Mesenchymal stem cell (in vitro differentiated cells and primary cell): Measurements from ENCODE around the gene LDB1.
A peak's percentile ranks its signal among the peaks of the same experiment; 100 is the strongest.

ENCODE experiments used
- DNase-seq: peaks from one replicate; pipeline ENCODE4 v3.0.0-alpha.2; 2013
- H2AFZ ChIP-seq: one replicate; pipeline ENCODE4 v1.6.1; 2013; ENCODE audit warnings: low read depth, mild to moderate bottlenecking, control low read depth, inconsistent platforms, low read length, moderate library complexity
- H2AK5ac ChIP-seq: 2 replicates; pipeline ENCODE4 v1.6.1; 2013; ENCODE audit warnings: low read length, moderate library complexity, mild to moderate bottlenecking, inconsistent platforms; ENCODE audit not compliant: severe bottlenecking
- H2BK120ac ChIP-seq: one replicate; pipeline ENCODE4 v1.6.1; 2013; ENCODE audit warnings: low read depth, mild to moderate bottlenecking, inconsistent platforms, low read length, moderate library complexity
- H2BK12ac ChIP-seq, 2 experiments: one replicate each; pipeline ENCODE4 v1.6.1; 2013; ENCODE audit warnings: inconsistent platforms in 2 of 2, low read length in 2 of 2, mild to moderate bottlenecking in 2 of 2, moderate library complexity in 2 of 2, control low read depth in 1 of 2
- H2BK15ac ChIP-seq: one replicate; pipeline ENCODE4 v1.6.1; 2013; ENCODE audit warnings: mild to moderate bottlenecking, low read depth, inconsistent platforms; ENCODE audit not compliant: poor library complexity, severe bottlenecking
- H2BK5ac ChIP-seq: 2 replicates; pipeline ENCODE4 v1.6.1; 2013; ENCODE audit warnings: low read depth, mild to moderate bottlenecking, low read length, control low read depth, inconsistent platforms; ENCODE audit not compliant: poor library complexity, severe bottlenecking
- H3K14ac ChIP-seq, 2 experiments: one replicate each; pipeline ENCODE4 v1.6.1; 2013; ENCODE audit warnings: inconsistent platforms in 2 of 2, low read length in 2 of 2, control low read depth in 1 of 2, mild to moderate bottlenecking in 1 of 2, moderate library complexity in 1 of 2
- H3K18ac ChIP-seq, 2 experiments: one replicate each; pipeline ENCODE4 v1.6.1; 2013; ENCODE audit warnings: inconsistent platforms in 2 of 2, low read length in 2 of 2, control low read depth in 1 of 2, low read depth in 1 of 2, mild to moderate bottlenecking in 1 of 2
- H3K23ac ChIP-seq, 2 experiments: one replicate each; pipeline ENCODE4 v1.6.1; 2013; ENCODE audit warnings: inconsistent platforms in 2 of 2, low read length in 2 of 2, mild to moderate bottlenecking in 2 of 2, moderate library complexity in 2 of 2, control low read depth in 1 of 2
- H3K27ac ChIP-seq: 2 replicates; pipeline ENCODE4 v1.5.1; 2013; ENCODE audit warnings: mild to moderate bottlenecking, moderate library complexity, low read length, control low read depth, inconsistent platforms; ENCODE audit not compliant: poor library complexity, severe bottlenecking
- H3K27me3 ChIP-seq, 2 experiments: 2 replicates each; pipeline versions ENCODE4 v1.6.1 to v1.7.0; 2013; ENCODE audit warnings: low read length in 2 of 2, mild to moderate bottlenecking in 2 of 2, moderate library complexity in 2 of 2, control low read depth in 1 of 2, inconsistent platforms in 1 of 2; ENCODE audit not compliant: control insufficient read depth in 1 of 2, insufficient read depth in 1 of 2
- H3K36me3 ChIP-seq, 2 experiments: 2 replicates each; pipeline versions ENCODE4 v1.6.1 to v1.7.0; 2013; ENCODE audit warnings: low read length in 2 of 2, control low read depth in 1 of 2, inconsistent platforms in 1 of 2, low read depth in 1 of 2, mild to moderate bottlenecking in 1 of 2; ENCODE audit not compliant: insufficient read depth in 2 of 2, control insufficient read depth in 1 of 2
- H3K4ac ChIP-seq, 2 experiments: one replicate each; pipeline ENCODE4 v1.6.1; 2013; ENCODE audit warnings: inconsistent platforms in 2 of 2, low read length in 2 of 2, mild to moderate bottlenecking in 2 of 2, moderate library complexity in 2 of 2, control low read depth in 1 of 2, low read depth in 1 of 2
- H3K4me1 ChIP-seq: 2 replicates; pipeline ENCODE4 v1.6.1; 2013; ENCODE audit warnings: low read depth, low read length, control low read depth; ENCODE audit not compliant: control insufficient read depth, insufficient read depth
- H3K4me2 ChIP-seq: 2 replicates; pipeline ENCODE4 v1.6.1; 2013; ENCODE audit warnings: low read length, mild to moderate bottlenecking, inconsistent platforms; ENCODE audit not compliant: poor library complexity, severe bottlenecking
- H3K4me3 ChIP-seq, 2 experiments: 2 replicates each; pipeline versions ENCODE4 v1.5.1 to v1.7.0; 2013; ENCODE audit warnings: low read length in 2 of 2, mild to moderate bottlenecking in 2 of 2, control low read depth in 1 of 2, low read depth in 1 of 2; ENCODE audit not compliant: insufficient read depth in 1 of 2
- H3K79me1 ChIP-seq: replicated peaks from 2 replicates; pipeline ENCODE4 v1.6.1; 2013; ENCODE audit warnings: mild to moderate bottlenecking, control low read depth, low read length, inconsistent platforms; ENCODE audit not compliant: poor library complexity, severe bottlenecking
- H3K9ac ChIP-seq: 2 replicates; pipeline ENCODE4 v1.7.0; 2013; ENCODE audit warnings: mild to moderate bottlenecking, low read length, moderate library complexity
- H3K9me3 ChIP-seq: 2 replicates; pipeline ENCODE4 v1.7.0; 2013; ENCODE audit warnings: mild to moderate bottlenecking, low read length; ENCODE audit not compliant: control insufficient read depth
- H4K8ac ChIP-seq: one replicate; pipeline ENCODE4 v1.6.1; 2013; ENCODE audit warnings: inconsistent platforms, mild to moderate bottlenecking, low read length, moderate library complexity
- H4K91ac ChIP-seq: one replicate; pipeline ENCODE4 v1.6.1; 2013; ENCODE audit warnings: mild to moderate bottlenecking, low read length, inconsistent platforms
- WGBS: methylation state at CpG from one replicate; pipeline ENCODE4 v1.1.7; 2013; ENCODE audit warnings: mixed read lengths; 5-methylcytosine and 5-hydroxymethylcytosine counted together

LDB1 gene

GRCh38 chr10:102159051-102159597 lies 39.0 kb upstream of the LDB1 start:
- H2BK5ac ChIP-seq = no peak overlapping the region
- H4K91ac ChIP-seq = no peak overlapping the region

GRCh38 chr10:102157224-102157623 lies 37.1 kb upstream of the LDB1 start:
- Histone ChIP-seq H2BK12ac (no peak overlapping the region), H3K9ac (peak overlapping the region; percentile 19), H2AK5ac (no peak overlapping the region), H3K4me2 (no peak overlapping the region), H4K91ac (no peak overlapping the region), H3K27ac (peak overlapping the region; percentile 1), H3K18ac (no peak overlapping the region), H3K36me3 (peaks cover 54 to 75% of the 10 kb centered on the region in 2 experiments), H3K14ac (no peak overlapping the region), H2BK5ac (no peak overlapping the region), H4K8ac (no peak overlapping the region), H3K4ac (no peak overlapping the region), H3K23ac (no peak overlapping the region), H3K9me3 (no peaks in the 10 kb centered on the region), H3K27me3 (no peaks in the 10 kb centered on the region), H2BK15ac (no peak overlapping the region), H3K4me3 (no peak overlapping the region), H3K79me1 (peaks cover 23% of the 10 kb centered on the region), H2AFZ (no peak overlapping the region), H3K4me1 (peaks cover 9% of the 10 kb centered on the region), H2BK120ac (no peak overlapping the region)
- 96% methylated on average over 3 of the region's 3 CpGs for WGBS
- no peak for DNase-seq

More at GRCh38 chr10:102159051-102159597, 39.0 kb upstream of the LDB1 start:
- Histone ChIP-seq H3K36me3 (peaks cover 58 to 94% of the 10 kb centered on the region in 2 experiments), H3K4me3 (no peak overlapping the region), H3K4me2 (no peak overlapping the region), H2AFZ (no peak overlapping the region), H3K79me1 (peaks cover 23% of the 10 kb centered on the region), H2BK15ac (no peak overlapping the region), H3K23ac (no peak overlapping the region), H3K14ac (no peak overlapping the region), H3K4ac (no peak overlapping the region), H2BK120ac (no peak overlapping the region), H3K27ac (no peak overlapping the region), H3K18ac (no peak overlapping the region), H3K9me3 (no peaks in the 10 kb centered on the region), H3K9ac (peak overlapping the region; percentile 11), H2BK12ac (no peak overlapping the region), H2AK5ac (no peak overlapping the region), H3K27me3 (no peaks in the 10 kb centered on the region), H4K8ac (no peak overlapping the region), H3K4me1 (peaks cover 9% of the 10 kb centered on the region)
- WGBS = 84% methylated on average over 4 of the region's 5 CpGs
- peak; percentile 55 for DNase-seq

- no peak overlapping the region for H2AK5ac ChIP-seq
- no peaks in the 10 kb centered on the region for H3K27me3 ChIP-seq
- no peak overlapping the region for H4K8ac ChIP-seq
- no peak overlapping the region for H4K91ac ChIP-seq
- WGBS = 95% methylated on average over 9 of the region's 11 CpGs
- H3K18ac ChIP-seq = no peak overlapping the region
- no peak overlapping the region for H2BK120ac ChIP-seq
- no peak overlapping the region for H2BK12ac ChIP-seq
- no peaks in the 10 kb centered on the region for H3K9me3 ChIP-seq
- H3K4me2 ChIP-seq = no peak overlapping the region
- no peak overlapping the region for H3K27ac ChIP-seq
- no peak overlapping the region for H3K4ac ChIP-seq
- H3K4me3 ChIP-seq = no peak overlapping the region
- DNase-seq = no peak
- no peak overlapping the region for H2BK5ac ChIP-seq
- peaks cover 16% of the 10 kb centered on the region for H3K4me1 ChIP-seq
- H3K9ac ChIP-seq = no peak overlapping the region
- no peak overlapping the region for H2BK15ac ChIP-seq
- no peak overlapping the region for H3K23ac ChIP-seq
- peaks cover 36 to 59% of the 10 kb centered on the region in 2 experiments for H3K36me3 ChIP-seq
- H3K79me1 ChIP-seq = peaks cover 12% of the 10 kb centered on the region
- H2AFZ ChIP-seq = no peak overlapping the region
- no peak overlapping the region for H3K14ac ChIP-seq
Measured at GRCh38 chr10:102154466-102155116, 34.4 kb upstream of the LDB1 start.

- Histone ChIP-seq H4K91ac (no peak overlapping the region), H3K23ac (no peak overlapping the region), H3K18ac (no peak overlapping the region), H2BK12ac (no peak overlapping the region), H3K14ac (no peak overlapping the region), H3K27me3 (no peaks in the 10 kb centered on the region), H2AK5ac (no peak overlapping the region), H3K79me1 (peaks cover 17% of the 10 kb centered on the region), H3K9ac (peak overlapping the region; percentile 98), H3K4me1 (peaks cover 11% of the 10 kb centered on the region), H3K9me3 (no peaks in the 10 kb centered on the region), H2BK5ac (no peak overlapping the region), H3K36me3 (peaks cover 44 to 61% of the 10 kb centered on the region in 2 experiments), H2BK120ac (no peak overlapping the region), H3K4ac (no peak overlapping the region), H2AFZ (no peak overlapping the region), H4K8ac (no peak overlapping the region), H2BK15ac (no peak overlapping the region), H3K27ac (no peak overlapping the region), H3K4me3 (peak overlapping the region in 1 of 2 experiments; percentile 98), H3K4me2 (peak overlapping the region; percentile 74)
- DNase-seq = peak; percentile 40
- 43% methylated on average over 5 of the region's 5 CpGs for WGBS
Measured at GRCh38 chr10:102153093-102153620, 33.0 kb upstream of the LDB1 start.
